RWPE1 (cell line): ENCODE data around the gene SLCO4C1.
"Not testable (repeated sequence)": the region's sequence is repeated elsewhere in the genome, so short reads cannot be mapped to it uniquely, and the experiment has no call there.

Experiments used
- CTCF ChIA-PET: fragments of 350-600 bp; sonication (Branson Sonifier 250); formaldehyde crosslinking; extraction: SDS; loops from one replicate; lab custom pipeline; 2021; lab: Yijun Ruan, JAX
- POLR2A ChIA-PET: fragments of 400-600 bp; formaldehyde crosslinking; extraction: SDS; loops from one replicate; lab custom pipeline; 2020; ENCODE audit warnings: antibody characterized with exemption; ENCODE audit not compliant: low non-redundant PET; lab: Yijun Ruan, JAX
- DNase-seq: peaks from one replicate; pipeline ENCODE4 v3.0.0; 2012; ENCODE audit warnings: low spot score
- H3K27ac ChIP-seq: fragments of 450-650 bp; 2 replicates; pipeline ENCODE4 v1.5.1; 2017
- TF ChIP-seq, protein P1 (sequence below): fragments of 450-650 bp; conservative IDR thresholded peaks from 2 replicates; pipeline ENCODE4 v1.5.1; 2017; ENCODE audit warnings: low read depth, mild to moderate bottlenecking

The SLCO4C1 gene, protein sequence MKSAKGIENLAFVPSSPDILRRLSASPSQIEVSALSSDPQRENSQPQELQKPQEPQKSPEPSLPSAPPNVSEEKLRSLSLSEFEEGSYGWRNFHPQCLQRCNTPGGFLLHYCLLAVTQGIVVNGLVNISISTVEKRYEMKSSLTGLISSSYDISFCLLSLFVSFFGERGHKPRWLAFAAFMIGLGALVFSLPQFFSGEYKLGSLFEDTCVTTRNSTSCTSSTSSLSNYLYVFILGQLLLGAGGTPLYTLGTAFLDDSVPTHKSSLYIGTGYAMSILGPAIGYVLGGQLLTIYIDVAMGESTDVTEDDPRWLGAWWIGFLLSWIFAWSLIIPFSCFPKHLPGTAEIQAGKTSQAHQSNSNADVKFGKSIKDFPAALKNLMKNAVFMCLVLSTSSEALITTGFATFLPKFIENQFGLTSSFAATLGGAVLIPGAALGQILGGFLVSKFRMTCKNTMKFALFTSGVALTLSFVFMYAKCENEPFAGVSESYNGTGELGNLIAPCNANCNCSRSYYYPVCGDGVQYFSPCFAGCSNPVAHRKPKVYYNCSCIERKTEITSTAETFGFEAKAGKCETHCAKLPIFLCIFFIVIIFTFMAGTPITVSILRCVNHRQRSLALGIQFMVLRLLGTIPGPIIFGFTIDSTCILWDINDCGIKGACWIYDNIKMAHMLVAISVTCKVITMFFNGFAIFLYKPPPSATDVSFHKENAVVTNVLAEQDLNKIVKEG

DNA sequence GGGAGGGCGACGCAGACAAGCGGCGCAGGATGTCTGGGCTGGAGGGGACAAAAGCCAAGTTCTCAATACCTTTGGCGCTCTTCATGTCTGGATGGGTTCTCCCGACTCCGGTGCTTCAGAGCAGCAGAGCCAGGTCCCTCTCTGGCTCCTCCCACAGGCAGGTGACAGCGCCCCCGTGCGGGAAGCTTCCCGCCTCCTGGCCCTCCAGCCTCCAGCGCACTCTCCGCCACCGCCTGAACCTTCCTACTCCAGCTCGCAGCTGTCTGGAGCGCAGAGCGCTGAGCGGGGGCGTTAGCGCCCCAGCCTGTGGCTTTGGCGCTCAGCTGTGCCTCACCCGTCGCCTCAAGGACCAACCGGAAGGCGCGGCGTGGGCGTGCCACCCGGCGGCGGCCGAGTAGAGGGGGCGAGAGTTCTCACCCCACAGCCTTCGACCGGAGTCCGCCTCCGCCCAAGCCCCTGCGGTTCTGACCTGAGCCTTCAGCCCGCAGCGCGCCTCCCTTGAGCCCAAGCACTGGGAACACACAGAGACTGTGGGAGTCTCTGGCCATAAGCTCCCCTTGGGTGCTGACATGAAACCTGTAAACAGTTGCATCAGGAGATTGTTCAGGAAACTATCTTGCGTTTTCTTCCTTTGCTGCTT, at the start of gene SLCO4C1:
TSS of gene SLCO4C1 (minus strand) at position 107 of the 640 bp plus-strand sequence. CDS start at position 85, 22 bp downstream.
- no peak within 1 kb of the TSS for H3K27ac ChIP-seq
- TF ChIP-seq, protein P1, sequence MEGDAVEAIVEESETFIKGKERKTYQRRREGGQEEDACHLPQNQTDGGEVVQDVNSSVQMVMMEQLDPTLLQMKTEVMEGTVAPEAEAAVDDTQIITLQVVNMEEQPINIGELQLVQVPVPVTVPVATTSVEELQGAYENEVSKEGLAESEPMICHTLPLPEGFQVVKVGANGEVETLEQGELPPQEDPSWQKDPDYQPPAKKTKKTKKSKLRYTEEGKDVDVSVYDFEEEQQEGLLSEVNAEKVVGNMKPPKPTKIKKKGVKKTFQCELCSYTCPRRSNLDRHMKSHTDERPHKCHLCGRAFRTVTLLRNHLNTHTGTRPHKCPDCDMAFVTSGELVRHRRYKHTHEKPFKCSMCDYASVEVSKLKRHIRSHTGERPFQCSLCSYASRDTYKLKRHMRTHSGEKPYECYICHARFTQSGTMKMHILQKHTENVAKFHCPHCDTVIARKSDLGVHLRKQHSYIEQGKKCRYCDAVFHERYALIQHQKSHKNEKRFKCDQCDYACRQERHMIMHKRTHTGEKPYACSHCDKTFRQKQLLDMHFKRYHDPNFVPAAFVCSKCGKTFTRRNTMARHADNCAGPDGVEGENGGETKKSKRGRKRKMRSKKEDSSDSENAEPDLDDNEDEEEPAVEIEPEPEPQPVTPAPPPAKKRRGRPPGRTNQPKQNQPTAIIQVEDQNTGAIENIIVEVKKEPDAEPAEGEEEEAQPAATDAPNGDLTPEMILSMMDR: peak; percentile 26; the same call in 1 of the 2 replicates
- ChIA-PET CTCF (interaction anchor here (1.0 to 2.0 kb wide), 2 partner anchors 10 to 20 kb away, joined by 3 to 7 read pairs; no protein-coding TSS in a partner anchor), POLR2A (no interaction called here)
- DNase-seq: peak; percentile 10

DNA sequence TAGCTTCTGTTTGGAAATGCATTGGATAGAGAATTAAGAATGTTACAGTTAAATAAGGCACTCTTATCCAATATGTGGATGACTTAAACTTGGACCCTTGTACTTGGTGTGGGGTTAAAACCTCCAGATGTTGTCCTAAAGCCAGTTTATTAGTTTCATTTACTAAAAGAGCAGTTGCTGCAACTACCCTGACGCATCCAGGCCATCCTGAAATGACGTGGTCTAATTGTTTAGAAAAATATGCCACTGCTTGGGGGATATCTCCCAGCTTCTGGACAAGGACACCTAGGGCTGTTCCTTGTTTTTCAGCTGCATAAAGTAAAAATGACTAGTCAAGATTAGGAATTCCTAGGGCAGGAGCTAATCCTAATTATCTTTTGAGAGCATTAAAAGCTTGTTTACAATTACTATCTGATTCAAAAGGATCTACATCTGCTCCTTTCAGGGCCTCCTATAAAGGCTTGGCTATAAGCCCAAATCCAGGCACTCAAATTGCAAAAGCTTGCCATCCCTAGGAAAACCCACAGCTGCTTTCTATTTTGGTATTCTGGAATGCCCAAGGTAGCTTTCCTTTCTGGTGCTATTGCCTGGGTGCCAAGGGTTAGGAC, 45.7 kb upstream of the SLCO4C1 start:
- TF ChIP-seq, protein P1: no peak
- CTCF ChIA-PET: interaction anchor here (0.6 kb wide), 1 partner anchor 265 kb away, joined by 3 read pairs; no protein-coding TSS in a partner anchor
- DNase-seq: no peak
- no peak overlapping the region for H3K27ac ChIP-seq
- POLR2A ChIA-PET: no interaction called here

DNA sequence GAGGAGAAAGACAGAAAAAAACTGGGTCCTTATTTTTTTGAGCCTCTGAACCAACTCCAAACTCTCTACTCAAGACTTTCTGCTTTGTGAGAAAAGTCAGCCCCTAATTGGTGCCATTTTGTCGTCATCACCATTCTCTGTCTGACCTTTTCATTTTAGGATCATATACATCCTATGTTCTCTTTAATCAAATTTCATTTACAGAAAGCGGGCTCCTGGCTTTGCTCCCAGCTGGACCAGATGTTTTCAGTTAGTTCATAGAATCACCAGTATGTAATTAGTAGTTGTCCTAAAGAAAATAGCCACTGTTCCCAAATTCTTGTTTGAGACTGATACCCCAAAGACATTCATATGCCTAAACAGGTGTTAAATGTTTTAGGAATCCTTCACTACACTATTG, 28.6 kb upstream of the SLCO4C1 start:
- TF ChIP-seq, protein P1: no peak
- H3K27ac ChIP-seq: no peak overlapping the region
- no peak for DNase-seq
- CTCF ChIA-PET: no interaction called here
- POLR2A ChIA-PET: no interaction called here

DNA sequence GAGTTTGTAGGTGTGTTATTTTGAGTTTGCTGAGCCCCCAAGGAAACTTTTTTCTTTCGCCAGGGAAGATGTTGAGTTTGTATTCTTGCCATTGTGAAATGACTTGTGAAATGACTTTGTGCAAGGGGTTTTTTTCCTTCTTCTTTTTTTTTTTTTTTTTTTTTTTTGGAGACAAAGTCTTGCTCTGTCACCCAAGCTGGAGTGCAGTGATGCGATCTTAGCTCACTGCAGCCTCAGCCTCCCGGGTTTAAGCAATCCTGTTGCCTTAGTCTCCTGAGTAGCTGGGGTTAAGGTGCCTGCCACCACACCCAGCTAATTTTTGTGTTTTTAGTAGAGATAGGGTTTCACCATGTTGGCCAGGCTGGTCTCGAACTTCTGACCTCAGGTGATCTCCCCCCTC, 22.7 kb upstream of the SLCO4C1 start:
- POLR2A ChIA-PET, DNase-seq, H3K27ac ChIP-seq, CTCF ChIA-PET: not testable (repeated sequence)

DNA sequence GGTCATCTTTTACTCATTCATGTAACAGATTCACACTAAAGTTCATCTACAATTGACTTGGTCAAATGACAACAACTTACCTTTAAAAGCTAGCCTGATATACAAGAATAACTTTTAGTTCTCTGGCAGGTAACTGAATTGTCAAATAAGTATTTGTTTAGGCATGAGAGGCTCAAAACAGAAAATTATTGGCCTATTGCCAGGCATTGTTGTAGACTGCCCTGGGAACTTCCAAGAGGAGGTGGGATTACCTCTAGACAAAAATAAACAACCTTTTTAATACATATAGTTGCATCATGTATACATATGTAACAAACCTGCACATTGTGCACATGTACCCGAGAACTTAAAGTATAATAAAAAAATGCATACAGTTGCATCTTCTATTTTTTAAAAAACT, 18.2 kb upstream of the SLCO4C1 start:
- DNase-seq: no peak
- TF ChIP-seq, protein P1: no peak
- ChIA-PET POLR2A (no interaction called here), CTCF (no interaction called here)
- no peak overlapping the region for H3K27ac ChIP-seq

DNA sequence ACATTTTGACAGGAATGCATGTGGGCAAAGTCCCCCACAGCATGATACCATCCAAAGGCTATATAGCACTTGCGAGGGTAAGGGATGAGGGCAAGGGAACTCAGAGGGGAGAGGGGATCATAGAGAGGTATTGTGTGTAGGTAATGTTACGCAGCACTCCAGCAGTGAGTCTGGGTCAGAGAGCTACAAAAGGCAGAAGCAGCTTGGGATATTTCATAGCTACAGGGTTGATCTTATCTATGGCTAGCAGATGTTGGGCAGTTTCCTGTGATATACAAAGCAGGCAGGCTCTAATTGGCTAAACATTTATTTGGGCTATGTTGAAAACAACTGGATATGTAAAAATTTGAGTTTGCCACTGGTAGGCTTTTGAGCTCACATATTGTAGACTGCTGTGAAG, 17.8 kb upstream of the SLCO4C1 start:
- POLR2A ChIA-PET: no interaction called here
- no peak for DNase-seq
- CTCF ChIA-PET: no interaction called here
- TF ChIP-seq, protein P1: no peak
- no peak overlapping the region for H3K27ac ChIP-seq
